ENCODE results near the gene NUP210L. TPM values are rescaled to one million over a fixed set of nuclear protein-coding genes. Genes with fewer than 3 reads are reported as not detected.

Gene NUP210L
- total RNA-seq, 1 donor from 2014 or later: under 0.01 TPM

DNA sequence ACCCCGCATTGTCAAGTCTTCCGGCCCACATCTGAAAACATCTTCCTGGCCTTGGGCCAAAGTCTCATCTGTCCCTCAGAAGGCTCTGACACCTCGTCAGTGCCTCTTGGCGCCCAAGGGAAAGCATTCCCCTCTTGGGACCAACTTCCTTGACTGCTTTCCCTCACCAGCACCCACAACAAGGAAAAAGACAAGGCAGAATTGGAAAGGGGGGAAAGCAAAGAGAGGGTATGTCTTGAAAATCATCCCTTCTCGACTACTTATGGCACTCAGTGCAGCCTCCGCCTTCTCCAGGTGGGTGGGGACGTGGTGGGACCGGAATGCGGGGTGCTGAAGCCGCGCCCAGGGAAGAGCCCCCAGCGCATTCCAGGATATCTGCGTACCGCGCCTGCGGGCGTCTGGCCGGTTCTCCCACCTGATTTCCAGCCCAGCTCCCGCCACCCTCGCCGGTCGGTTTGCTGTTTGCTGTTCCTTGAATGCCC, 191.0 kb downstream of the NUP210L start:
- H3K4me1 ChIP-seq (ENCODE audit: control insufficient read depth in 3 of 3, insufficient read depth in 3 of 3, low read length in 3 of 3): peaks cover 65 to 76% (median 69%) of the 10 kb centered on the region in 3 donors
- no peaks in the 10 kb centered on the region for H3K27me3 ChIP-seq (ENCODE audit: control insufficient read depth in 3 of 3, insufficient read depth in 3 of 3, low read length in 3 of 3)
- peak overlapping the region; percentile 94 for H3K27ac ChIP-seq (ENCODE audit: low read depth, low read length)
- peaks cover 12 to 19% (median 18%) of the 10 kb centered on the region in 3 donors for H3K36me3 ChIP-seq (ENCODE audit: control insufficient read depth in 3 of 3, insufficient read depth in 3 of 3, low read length in 3 of 3)
- H3K9ac ChIP-seq (ENCODE audit: low read depth in 1 of 3, low read length in 3 of 3): peak overlapping the region; percentile 85 to 92 (median 91)
- no peaks in the 10 kb centered on the region for H3K9me3 ChIP-seq (ENCODE audit: control insufficient read depth in 3 of 3, low read length in 3 of 3)
- peak overlapping the region; percentile 79 to 94 (median 93) for H3K4me3 ChIP-seq (ENCODE audit: low read length in 3 of 3)

DNA sequence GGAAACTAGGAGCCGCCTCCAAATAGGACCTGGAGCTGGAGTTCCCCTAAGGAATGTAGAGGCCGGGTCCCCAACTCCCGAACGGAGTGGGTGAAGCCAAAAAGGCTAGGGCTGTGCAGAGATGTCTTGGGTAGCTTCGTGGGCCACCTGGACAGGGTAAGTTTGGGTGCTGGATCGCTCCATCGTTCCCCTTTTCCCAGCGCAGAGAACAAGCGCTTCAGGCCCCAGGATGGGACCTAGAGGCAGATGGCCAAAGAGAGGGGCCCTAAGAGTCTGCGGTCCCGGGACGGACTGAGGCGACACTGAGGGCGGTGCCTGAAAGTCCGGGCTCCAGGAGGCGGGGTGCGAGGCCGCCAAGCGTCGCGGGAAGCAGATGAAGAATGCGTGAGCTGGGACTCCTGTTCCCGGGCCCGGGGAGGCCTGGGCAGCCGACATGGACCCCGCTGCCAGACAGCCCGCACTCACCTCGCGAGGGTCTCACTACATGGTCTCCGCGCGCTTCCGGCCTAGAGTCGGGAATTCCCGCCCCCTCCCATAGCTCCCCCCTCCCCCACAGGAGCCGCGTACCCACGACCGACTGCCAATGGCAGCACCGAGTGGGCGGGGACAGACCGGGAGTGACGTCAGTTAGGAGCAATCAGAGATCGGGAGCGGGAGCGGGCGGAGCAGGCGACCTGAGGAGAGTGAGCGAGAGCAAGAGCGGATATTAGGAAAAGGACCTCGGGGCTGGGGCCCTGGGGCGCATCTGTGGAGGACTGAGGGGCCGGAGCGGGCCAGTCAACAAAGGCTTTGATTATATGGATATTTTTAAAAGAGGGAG, 191.6 kb downstream of the NUP210L start, which contains the start of gene SLC39A1:
SLC39A1 (minus strand) TSS at position 508 of the 820 bp plus-strand sequence. CDS start 822 bp downstream, outside the sequence.
- H3K9me3 ChIP-seq (ENCODE audit: control insufficient read depth in 3 of 3, low read length in 3 of 3): no peaks in the 10 kb centered on the region
- peak within 1 kb of the TSS; percentile 85 to 92 (median 91) for H3K9ac ChIP-seq (ENCODE audit: low read depth in 1 of 3, low read length in 3 of 3)
- H3K4me3 ChIP-seq (ENCODE audit: low read length in 3 of 3): peak within 1 kb of the TSS; percentile 79 to 94 (median 93)
- H3K4me1 ChIP-seq (ENCODE audit: control insufficient read depth in 3 of 3, insufficient read depth in 3 of 3, low read length in 3 of 3): peaks cover 61 to 73% (median 65%) of the 10 kb centered on the region in 3 donors
- peak within 1 kb of the TSS; percentile 94 for H3K27ac ChIP-seq (ENCODE audit: low read depth, low read length)
- peaks cover 12 to 19% (median 18%) of the 10 kb centered on the region in 3 donors for H3K36me3 ChIP-seq (ENCODE audit: control insufficient read depth in 3 of 3, insufficient read depth in 3 of 3, low read length in 3 of 3)
- no peaks in the 10 kb centered on the region for H3K27me3 ChIP-seq (ENCODE audit: control insufficient read depth in 3 of 3, insufficient read depth in 3 of 3, low read length in 3 of 3)

DNA sequence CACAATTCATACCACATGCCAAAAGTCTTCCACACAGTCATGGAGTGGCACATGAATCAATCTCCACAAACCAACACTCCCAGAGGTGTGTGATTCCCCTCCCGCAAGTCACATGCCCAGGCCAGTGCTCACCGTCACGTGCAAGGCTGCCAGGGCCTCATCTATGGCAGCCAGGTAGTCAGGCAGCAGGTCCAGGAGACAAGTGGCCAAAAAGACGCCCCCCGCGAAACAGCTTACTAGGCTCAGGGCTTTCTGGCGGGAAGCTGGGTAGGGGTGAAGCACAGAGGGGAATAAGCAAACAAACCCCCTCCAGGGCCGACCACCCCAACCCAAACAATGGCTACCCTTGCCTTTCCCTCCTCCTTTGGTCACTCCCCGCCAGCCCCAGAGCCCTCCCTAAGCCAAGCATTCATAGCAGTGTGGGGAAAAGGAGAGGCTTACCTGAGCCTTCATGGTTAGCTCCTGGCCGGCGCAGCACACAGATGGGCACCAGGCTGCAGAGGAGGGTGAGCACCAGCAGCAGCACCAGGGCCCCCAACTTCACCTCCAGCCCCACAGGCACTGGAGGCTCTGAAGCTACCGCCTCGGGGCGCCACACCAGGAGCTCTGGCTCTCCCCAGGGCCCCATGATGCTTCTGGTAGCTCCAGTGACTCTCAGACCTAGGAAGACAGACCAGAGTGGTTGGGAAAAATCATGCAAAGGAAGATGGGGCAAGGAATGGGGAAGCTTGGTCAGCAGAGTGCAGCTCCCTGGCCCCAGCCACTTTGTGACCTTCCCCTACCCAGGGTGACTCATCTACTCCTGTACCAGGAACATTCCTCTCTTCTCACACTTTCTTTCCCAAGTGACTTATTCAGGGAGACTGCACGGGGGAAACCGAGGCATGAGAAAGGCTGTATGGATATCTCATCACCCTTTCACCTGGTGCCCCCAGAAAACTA, 192.5 kb downstream of the NUP210L start:
- peaks cover 62 to 74% (median 65%) of the 10 kb centered on the region in 3 donors for H3K4me1 ChIP-seq (ENCODE audit: control insufficient read depth in 3 of 3, insufficient read depth in 3 of 3, low read length in 3 of 3)

DNA sequence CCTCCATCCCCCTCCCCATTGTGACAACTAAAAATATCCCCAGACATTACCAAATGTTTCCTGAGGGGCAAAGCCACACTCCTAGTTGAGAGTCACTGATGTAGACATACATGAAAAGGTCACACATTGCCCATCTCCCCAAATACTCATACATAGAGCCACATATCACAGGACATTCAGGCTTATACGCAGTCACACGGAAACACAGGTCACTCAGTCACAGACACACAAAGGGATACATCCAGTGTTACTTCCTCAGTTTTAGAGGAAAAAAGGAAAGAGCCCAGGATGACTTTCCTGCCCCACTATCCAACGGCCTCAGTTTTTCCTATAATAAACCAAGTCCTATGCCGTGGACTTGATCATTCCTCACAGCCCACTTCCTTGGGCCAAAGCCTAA, 193.5 kb downstream of the NUP210L start:
- H3K27ac ChIP-seq (ENCODE audit: low read depth, low read length): peak overlapping the region; percentile 94
- H3K9ac ChIP-seq (ENCODE audit: low read depth in 1 of 3, low read length in 3 of 3): peak overlapping the region in 2 of 3 donors; percentile 85 to 89
- no peaks in the 10 kb centered on the region for H3K9me3 ChIP-seq (ENCODE audit: control insufficient read depth in 3 of 3, low read length in 3 of 3)
- H3K27me3 ChIP-seq (ENCODE audit: control insufficient read depth in 3 of 3, insufficient read depth in 3 of 3, low read length in 3 of 3): no peaks in the 10 kb centered on the region
- H3K4me1 ChIP-seq (ENCODE audit: control insufficient read depth in 3 of 3, insufficient read depth in 3 of 3, low read length in 3 of 3): peaks cover 65 to 76% (median 69%) of the 10 kb centered on the region in 3 donors
- H3K4me3 ChIP-seq (ENCODE audit: low read length in 3 of 3): peak overlapping the region in 2 of 3 donors; percentile 1 to 79
- peaks cover 12 to 19% (median 18%) of the 10 kb centered on the region in 3 donors for H3K36me3 ChIP-seq (ENCODE audit: control insufficient read depth in 3 of 3, insufficient read depth in 3 of 3, low read length in 3 of 3)

More for the DNA sequence above, 192.5 kb downstream of the NUP210L start:
- peak overlapping the region; percentile 85 to 92 (median 89) for H3K9ac ChIP-seq (ENCODE audit: low read depth in 1 of 3, low read length in 3 of 3)
- no peaks in the 10 kb centered on the region for H3K9me3 ChIP-seq (ENCODE audit: control insufficient read depth in 3 of 3, low read length in 3 of 3)
- no peaks in the 10 kb centered on the region for H3K27me3 ChIP-seq (ENCODE audit: control insufficient read depth in 3 of 3, insufficient read depth in 3 of 3, low read length in 3 of 3)
- peak overlapping the region; percentile 79 to 94 (median 88) for H3K4me3 ChIP-seq (ENCODE audit: low read length in 3 of 3)
- H3K27ac ChIP-seq (ENCODE audit: low read depth, low read length): peak overlapping the region; percentile 94
- peaks cover 12 to 19% (median 18%) of the 10 kb centered on the region in 3 donors for H3K36me3 ChIP-seq (ENCODE audit: control insufficient read depth in 3 of 3, insufficient read depth in 3 of 3, low read length in 3 of 3)

DNA sequence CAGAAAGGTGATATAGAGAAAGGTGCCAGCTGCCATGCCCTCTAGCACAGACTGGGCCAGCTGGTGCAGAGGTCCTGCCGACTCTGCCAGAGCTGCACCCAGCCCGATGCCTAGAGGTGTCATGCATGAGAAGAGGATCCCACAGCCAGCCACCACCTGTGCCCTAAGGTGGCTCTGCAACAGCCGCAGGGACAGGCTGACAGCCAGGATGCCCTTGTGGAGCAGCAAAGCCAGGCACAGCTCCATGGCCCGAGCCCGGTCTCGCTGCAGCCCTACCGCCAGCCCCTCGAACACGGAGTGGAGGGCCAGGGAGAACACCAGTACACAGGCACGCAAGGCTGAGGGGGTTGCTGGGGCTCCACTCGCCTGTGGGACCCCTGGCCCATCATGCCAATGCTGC, 194.7 kb downstream of the NUP210L start:
- Histone ChIP-seq H3K27ac (ENCODE audit: low read depth, low read length) (peak overlapping the region; percentile 80), H3K4me3 (ENCODE audit: low read length in 3 of 3) (peak overlapping the region in 1 of 3 donors; percentile 13), H3K9me3 (ENCODE audit: control insufficient read depth in 3 of 3, low read length in 3 of 3) (no peaks in the 10 kb centered on the region), H3K4me1 (ENCODE audit: control insufficient read depth in 3 of 3, insufficient read depth in 3 of 3, low read length in 3 of 3) (peaks cover 73 to 78% (median 74%) of the 10 kb centered on the region in 3 donors), H3K9ac (ENCODE audit: low read depth in 1 of 3, low read length in 3 of 3) (peak overlapping the region in 2 of 3 donors; percentile 1 to 71), H3K27me3 (ENCODE audit: control insufficient read depth in 3 of 3, insufficient read depth in 3 of 3, low read length in 3 of 3) (no peaks in the 10 kb centered on the region), H3K36me3 (ENCODE audit: control insufficient read depth in 3 of 3, insufficient read depth in 3 of 3, low read length in 3 of 3) (peaks cover 12 to 19% (median 18%) of the 10 kb centered on the region in 3 donors)

DNA sequence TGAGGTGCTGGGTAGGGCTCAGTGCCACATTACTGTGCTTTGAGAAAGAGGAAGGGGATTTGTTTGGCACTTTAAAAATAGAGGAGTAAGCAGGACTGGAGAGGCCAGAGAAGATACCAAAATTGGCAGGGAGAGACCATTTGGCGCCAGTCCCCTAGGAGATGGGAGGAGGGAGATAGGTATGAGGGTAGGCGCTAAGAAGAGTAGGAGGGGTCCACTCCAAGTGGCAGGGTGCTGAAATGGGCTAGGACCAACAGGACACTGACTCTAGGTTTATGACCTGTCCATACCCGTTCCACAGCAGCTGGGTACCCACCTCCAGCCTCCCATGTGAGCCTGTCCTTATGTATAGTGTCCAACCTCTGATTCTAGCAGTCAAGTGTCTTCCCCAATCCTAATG, 195.4 kb downstream of the NUP210L start:
- Histone ChIP-seq H3K4me1 (ENCODE audit: control insufficient read depth in 3 of 3, insufficient read depth in 3 of 3, low read length in 3 of 3) (peaks cover 73 to 85% (median 81%) of the 10 kb centered on the region in 3 donors), H3K4me3 (ENCODE audit: low read length in 3 of 3) (peak overlapping the region in 1 of 3 donors; percentile 13), H3K9ac (ENCODE audit: low read depth in 1 of 3, low read length in 3 of 3) (peak overlapping the region in 1 of 3 donors; percentile 71), H3K9me3 (ENCODE audit: control insufficient read depth in 3 of 3, low read length in 3 of 3) (no peaks in the 10 kb centered on the region), H3K27ac (ENCODE audit: low read depth, low read length) (peak overlapping the region; percentile 80), H3K36me3 (ENCODE audit: control insufficient read depth in 3 of 3, insufficient read depth in 3 of 3, low read length in 3 of 3) (peaks cover 16 to 23% (median 18%) of the 10 kb centered on the region in 3 donors), H3K27me3 (ENCODE audit: control insufficient read depth in 3 of 3, insufficient read depth in 3 of 3, low read length in 3 of 3) (no peaks in the 10 kb centered on the region)

DNA sequence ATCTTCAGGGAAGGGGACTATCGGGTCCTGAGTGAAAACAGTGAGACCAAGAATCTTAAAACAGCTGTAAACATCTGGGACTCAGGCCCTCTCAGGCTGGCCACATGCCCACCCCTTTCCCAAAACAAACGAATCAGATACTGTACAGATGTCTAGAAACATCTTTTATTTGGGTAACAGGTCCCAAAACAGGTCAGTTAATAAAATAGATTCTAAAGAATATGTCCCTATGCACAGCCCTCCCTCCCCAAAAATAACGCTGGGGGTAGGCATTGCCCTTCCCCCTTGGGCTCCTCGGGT, 196.0 kb downstream of the NUP210L start:
- Histone ChIP-seq H3K4me1 (ENCODE audit: control insufficient read depth in 3 of 3, insufficient read depth in 3 of 3, low read length in 3 of 3) (peaks cover 70 to 86% (median 81%) of the 10 kb centered on the region in 3 donors), H3K9ac (ENCODE audit: low read depth in 1 of 3, low read length in 3 of 3) (peak overlapping the region in 1 of 3 donors; percentile 59)

DNA sequence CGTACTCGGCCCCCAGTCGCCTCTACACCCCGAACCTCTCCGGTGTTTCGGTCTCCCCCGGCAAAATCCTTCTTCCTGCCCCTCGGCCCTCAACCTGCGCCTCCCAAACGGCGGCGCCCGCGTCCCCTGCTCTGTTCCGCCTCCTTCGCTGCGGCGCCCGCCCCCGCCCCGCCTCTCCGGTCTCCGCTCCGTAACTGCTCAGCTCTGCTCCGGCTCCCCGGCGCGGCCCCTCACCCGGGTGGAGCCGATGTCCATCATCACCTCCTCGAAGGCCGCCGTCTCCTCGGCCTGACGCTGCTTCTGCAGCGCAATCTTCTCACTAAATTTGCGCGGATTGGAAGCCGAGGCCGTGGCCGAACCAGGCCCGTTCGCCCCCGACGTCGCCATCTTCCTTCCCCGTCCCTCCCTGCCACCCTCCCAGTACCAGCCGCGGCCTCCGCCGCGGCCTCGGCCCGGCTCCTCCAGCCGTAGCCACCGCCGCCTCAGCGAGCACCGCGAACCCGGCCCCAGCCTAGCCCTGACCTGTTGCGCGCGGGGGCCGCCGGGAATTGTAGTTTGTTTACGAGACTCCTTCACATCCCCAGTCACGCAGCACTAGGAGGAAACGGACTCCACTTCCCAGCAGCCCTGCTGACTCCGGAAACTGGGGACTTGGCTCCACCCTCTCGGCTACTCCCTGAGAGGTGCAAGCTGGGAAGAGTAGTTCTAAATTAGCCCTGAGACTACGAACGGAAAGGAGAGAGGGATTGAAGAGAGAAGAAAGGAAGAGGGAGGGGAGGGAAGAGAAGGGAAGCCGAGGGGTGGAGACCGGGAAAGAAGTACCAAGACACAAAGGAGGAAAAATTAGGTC, 196.5 kb downstream of the NUP210L start, which contains the start of gene CRTC2:
CRTC2 (minus strand) TSS at position 502 of the 850 bp plus-strand sequence; CDS start at position 387, 115 bp downstream.
- H3K27me3 ChIP-seq (ENCODE audit: control insufficient read depth in 3 of 3, insufficient read depth in 3 of 3, low read length in 3 of 3): no peaks in the 10 kb centered on the region
- peaks cover 72 to 89% (median 84%) of the 10 kb centered on the region in 3 donors for H3K4me1 ChIP-seq (ENCODE audit: control insufficient read depth in 3 of 3, insufficient read depth in 3 of 3, low read length in 3 of 3)
- peak within 1 kb of the TSS; percentile 85 to 94 (median 91) for H3K9ac ChIP-seq (ENCODE audit: low read depth in 1 of 3, low read length in 3 of 3)
- peak within 1 kb of the TSS; percentile 80 to 92 (median 89) for H3K4me3 ChIP-seq (ENCODE audit: low read length in 3 of 3)
- H3K27ac ChIP-seq (ENCODE audit: low read depth, low read length): peak within 1 kb of the TSS; percentile 80
- H3K9me3 ChIP-seq (ENCODE audit: control insufficient read depth in 3 of 3, low read length in 3 of 3): no peaks in the 10 kb centered on the region
- peaks cover 16 to 29% (median 18%) of the 10 kb centered on the region in 3 donors for H3K36me3 ChIP-seq (ENCODE audit: control insufficient read depth in 3 of 3, insufficient read depth in 3 of 3, low read length in 3 of 3)

More for the DNA sequence above, 196.0 kb downstream of the NUP210L start:
- peak overlapping the region; percentile 50 to 66 (median 61) for H3K4me3 ChIP-seq (ENCODE audit: low read length in 3 of 3)
- no peaks in the 10 kb centered on the region for H3K27me3 ChIP-seq (ENCODE audit: control insufficient read depth in 3 of 3, insufficient read depth in 3 of 3, low read length in 3 of 3)
- H3K9me3 ChIP-seq (ENCODE audit: control insufficient read depth in 3 of 3, low read length in 3 of 3): no peaks in the 10 kb centered on the region
- H3K27ac ChIP-seq (ENCODE audit: low read depth, low read length): peak overlapping the region; percentile 80
- H3K36me3 ChIP-seq (ENCODE audit: control insufficient read depth in 3 of 3, insufficient read depth in 3 of 3, low read length in 3 of 3): peaks cover 16 to 24% (median 18%) of the 10 kb centered on the region in 3 donors
